Measurements from ENCODE around the gene ADI1.

DNA sequence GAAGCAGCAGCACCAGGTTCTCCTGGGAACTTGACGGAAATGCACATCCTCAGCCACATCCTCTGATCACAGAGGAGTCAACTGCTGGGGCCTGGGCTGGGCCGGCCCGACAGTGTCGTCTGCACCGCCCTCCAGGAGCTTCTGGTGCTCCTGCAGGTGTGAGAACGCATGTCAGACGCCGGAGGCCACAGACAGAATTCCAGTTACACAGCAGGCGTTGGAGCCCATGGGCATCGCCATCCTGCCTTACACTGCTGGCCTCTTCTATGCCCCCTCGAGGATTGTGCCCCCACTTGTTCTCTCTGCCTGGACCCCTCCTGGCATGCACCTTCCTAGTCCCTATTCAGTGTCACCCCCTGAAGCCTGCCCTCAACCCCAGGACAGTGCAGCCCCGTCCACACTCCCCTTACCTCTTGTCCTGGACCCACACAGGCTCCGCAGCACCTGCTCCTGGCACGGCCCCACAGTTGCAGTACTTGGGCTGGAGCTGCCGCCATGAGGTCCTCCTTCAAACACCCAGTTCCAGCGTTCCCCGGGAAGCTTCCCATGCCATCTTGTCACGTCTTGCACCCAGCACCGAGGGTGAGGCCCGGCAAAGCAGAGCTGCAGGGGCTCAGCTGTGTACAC, 37.5 kb downstream of the ADI1 start:
- TF ChIP-seq, protein P1, sequence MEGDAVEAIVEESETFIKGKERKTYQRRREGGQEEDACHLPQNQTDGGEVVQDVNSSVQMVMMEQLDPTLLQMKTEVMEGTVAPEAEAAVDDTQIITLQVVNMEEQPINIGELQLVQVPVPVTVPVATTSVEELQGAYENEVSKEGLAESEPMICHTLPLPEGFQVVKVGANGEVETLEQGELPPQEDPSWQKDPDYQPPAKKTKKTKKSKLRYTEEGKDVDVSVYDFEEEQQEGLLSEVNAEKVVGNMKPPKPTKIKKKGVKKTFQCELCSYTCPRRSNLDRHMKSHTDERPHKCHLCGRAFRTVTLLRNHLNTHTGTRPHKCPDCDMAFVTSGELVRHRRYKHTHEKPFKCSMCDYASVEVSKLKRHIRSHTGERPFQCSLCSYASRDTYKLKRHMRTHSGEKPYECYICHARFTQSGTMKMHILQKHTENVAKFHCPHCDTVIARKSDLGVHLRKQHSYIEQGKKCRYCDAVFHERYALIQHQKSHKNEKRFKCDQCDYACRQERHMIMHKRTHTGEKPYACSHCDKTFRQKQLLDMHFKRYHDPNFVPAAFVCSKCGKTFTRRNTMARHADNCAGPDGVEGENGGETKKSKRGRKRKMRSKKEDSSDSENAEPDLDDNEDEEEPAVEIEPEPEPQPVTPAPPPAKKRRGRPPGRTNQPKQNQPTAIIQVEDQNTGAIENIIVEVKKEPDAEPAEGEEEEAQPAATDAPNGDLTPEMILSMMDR (conservative IDR thresholded peaks at IDR 0.05; ENCODE audit: low read depth, low read length): no peak
- TF ChIP-seq POLR2A (IDR thresholded peaks at IDR 0.05; ENCODE audit: low read depth, low read length) (no peak), RFX5 (IDR thresholded peaks at IDR 0.05; ENCODE audit: low read depth, low read length) (no peak), MXI1 (IDR thresholded peaks at IDR 0.05; ENCODE audit: borderline replicate concordance, low read depth, low read length) (no peak), BHLHE40 (IDR thresholded peaks at IDR 0.05; ENCODE audit: low read depth, low read length) (no peak), CHD1 (IDR thresholded peaks at IDR 0.05; ENCODE audit: low read depth, low read length) (no peak), FOS (IDR thresholded peaks at IDR 0.05; ENCODE audit: low read depth, low read length) (no peak), RCOR1 (IDR thresholded peaks at IDR 0.05; ENCODE audit: insufficient replicate concordance, low read length) (no peak), CEBPB (IDR thresholded peaks at IDR 0.05; ENCODE audit: low read depth, low read length) (no peak), SMC3 (IDR thresholded peaks at IDR 0.05; ENCODE audit: low read depth, low read length) (no peak), RAD21 (IDR thresholded peaks at IDR 0.05; ENCODE audit: low read length) (no peak)

Measured in IMR-90 (cell line).